ENCODE measurements around the gene TBX3.

The TBX3 gene

DNA sequence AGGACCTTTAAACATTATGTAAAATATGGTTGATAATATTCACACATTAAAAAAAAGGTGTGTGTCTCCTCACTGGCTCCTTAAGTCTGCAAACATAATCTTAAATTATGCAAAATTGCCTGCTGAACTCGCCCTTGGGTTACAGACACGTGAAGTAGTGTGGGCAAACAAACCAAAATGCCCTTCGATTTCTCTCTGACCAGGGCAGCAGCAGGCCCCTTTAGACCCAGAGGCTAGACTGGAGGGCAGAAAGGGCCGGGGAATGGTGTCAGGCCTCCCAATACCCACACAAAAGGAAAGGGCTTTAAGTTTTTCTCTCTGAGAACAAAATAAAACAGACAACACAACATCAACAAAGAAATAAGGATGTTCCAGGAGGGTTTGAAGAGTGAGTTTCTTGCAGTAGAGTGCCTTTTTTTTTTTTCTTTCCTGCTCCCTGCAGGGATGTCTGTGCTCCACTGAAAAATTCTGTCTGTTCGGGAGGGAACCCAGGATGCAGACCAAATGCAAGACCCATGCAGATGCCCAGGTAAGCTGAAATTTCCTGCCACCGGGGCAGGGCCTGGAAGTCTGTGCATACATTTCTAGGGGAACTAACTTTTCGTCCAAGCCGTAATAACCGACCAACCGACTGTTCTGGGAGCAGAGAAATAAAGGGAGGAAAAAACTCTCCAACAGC is 1.7 kb downstream of the TBX3 start:
- DNase-seq, result no peak

DNA sequence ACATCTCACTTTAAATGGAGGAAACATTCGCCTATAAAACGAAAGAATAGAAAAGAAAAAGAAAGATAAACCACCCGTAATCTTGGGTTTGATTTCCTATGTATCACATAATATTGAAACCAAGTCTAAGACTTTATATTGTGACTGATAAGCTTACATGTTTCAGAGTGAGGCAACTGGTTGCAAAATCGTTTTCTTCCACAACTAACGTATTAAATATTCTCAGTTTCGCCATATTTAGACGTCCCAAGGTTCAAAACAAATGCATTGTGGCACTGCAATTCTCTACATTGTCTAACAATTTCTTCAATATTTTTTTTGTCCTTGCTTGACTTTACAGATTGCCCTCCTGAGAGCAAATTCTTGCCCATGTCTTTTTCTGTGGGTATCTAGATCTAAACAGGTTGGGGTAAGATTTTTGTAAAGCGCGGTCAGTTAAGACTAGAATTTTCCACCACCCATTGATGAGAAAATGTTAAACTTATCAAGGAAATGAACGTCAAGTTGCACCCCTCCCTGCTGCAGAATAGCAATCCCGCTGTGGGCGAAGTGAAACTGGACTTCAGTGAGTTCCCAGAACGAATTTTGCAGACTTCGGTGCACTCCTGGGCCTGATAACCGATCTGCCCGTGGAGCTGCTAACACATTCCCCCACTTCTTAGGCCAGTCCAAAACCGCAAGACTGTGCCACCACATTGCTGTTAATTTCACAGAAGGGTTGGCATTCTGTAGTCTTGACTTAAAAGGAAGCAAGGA is 2.7 kb downstream of the TBX3 start:
- no peak for DNase-seq

DNA sequence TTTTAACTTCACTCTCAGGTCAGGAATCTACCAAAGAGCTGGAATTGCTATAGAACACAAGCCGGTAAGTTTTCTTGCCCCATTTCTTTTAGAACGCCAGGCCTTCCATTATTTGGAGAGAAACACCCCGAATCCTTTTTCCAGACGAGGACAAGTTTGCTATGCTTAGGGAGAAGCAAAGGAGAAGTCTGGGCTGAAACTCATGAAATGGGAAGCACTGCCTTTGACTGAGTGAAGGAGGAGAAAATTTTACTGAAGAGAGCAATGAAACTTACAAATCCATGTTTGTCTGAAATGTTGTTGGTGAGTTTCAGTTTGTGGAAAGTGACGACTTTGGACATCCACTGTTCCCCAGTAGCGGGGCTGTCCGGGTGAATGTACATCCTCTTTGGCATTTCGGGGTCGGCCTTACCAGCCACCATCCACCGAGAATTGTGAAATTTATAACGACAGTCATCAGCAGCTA is 3.3 kb downstream of the TBX3 start:
- DNase-seq, result no peak

DNA sequence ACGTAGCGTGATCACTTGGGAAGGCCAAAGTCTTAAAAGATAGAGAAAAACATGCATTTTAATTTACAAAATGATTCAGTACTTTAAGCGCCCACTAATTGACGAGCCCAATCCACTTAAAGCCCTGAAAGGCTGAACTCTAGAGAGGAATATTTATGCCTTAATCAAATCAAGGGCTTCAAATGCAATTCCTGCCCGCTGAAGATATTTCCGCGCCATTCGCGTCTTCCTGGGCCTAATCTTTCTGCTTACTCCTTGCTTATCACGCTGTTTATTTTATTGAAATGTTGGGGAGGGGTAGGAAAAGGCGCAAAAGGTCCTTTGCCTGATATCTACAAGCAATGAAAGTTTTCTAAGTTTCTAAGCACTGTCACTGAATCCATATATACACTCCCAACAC is 4.0 kb downstream of the TBX3 start:
- DNase-seq, result no peak

DNA sequence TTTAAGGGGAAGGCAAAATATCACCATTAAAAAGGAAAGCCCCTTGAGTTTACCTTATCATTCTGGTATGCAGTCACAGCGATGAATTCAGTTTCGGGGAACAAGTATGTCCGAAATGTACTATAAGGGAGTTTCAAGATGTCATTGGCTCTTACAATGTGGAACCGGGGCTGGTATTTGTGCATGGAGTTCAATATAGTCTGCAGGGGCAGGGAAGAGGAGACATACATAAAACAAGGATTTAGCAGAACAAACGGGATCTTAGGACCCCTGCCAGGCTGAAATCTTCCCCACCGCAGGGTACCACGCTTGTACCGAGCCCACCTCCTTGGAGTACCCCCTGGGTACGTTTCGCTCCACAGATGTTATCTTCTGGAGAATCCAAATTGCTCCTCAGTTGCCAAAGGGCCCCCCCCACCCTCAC is 4.5 kb downstream of the TBX3 start:
- no peak for DNase-seq

DNA sequence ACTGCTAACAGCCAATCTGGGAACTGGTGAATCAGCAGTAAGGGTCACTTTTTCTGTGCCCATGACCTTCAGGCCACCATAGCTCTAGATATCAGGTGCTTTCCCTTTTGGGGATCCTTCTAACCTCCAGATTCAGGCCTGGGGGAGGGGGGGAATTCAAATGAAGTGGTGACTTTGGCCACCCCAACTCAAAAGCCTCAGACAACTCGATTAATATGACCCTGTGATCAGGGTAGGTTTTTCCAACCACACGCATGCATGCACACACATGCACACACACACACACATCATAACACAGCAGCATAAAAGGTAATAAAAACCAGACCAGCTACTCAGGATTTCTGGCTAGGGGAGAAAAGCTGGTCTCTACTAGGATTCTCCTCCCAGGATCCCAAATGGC is 5.3 kb downstream of the TBX3 start:
- no peak for DNase-seq

DNA sequence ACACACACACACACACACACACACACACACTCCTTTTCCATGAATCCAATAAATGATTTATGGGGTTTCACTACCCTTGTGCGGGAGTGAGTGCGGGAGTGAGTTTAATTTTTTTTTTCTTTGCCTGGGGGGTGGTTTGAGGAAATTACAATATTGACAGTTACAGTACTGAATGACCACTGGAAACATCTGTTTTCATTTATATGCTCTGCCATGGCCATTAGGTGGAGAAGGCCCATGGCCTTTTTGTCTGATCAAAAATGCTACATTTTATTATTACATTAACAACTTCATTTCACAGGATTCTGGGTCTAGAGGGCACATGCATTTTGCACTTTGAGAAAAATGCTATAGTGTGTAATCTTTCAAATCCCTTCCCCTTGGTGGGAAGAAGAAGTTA is 5.9 kb downstream of the TBX3 start:
- DNase-seq, result no peak

DNA sequence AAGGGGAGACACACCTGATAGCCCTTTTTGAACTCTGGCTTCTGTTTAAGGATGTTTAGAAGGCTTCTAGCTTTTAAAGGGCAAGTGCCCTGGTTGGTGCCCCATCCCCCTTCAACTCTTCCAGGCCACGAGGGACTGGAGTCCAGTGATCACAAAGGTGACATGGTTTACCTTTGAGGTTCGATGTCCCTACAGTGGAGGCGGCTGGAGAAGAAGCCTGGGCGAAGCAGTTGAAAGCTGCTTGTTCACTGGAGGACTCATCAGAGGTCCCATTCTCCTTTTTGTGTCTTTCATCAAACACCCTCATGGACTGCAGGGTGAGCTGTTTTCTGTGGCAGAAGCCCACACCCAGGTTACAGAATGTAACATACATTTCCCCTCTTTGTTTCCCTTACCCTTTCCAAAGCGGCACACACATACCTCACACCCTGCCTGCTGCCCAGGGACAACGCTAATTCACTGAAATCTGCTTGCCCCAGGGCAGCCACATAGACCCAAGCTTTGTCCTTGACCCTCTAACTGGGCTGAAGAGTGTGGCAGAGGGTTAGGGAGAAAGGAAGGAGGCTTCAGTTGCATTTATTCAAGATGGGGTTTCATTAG is 7.7 kb downstream of the TBX3 start:
- DNase-seq, result no peak

DNA sequence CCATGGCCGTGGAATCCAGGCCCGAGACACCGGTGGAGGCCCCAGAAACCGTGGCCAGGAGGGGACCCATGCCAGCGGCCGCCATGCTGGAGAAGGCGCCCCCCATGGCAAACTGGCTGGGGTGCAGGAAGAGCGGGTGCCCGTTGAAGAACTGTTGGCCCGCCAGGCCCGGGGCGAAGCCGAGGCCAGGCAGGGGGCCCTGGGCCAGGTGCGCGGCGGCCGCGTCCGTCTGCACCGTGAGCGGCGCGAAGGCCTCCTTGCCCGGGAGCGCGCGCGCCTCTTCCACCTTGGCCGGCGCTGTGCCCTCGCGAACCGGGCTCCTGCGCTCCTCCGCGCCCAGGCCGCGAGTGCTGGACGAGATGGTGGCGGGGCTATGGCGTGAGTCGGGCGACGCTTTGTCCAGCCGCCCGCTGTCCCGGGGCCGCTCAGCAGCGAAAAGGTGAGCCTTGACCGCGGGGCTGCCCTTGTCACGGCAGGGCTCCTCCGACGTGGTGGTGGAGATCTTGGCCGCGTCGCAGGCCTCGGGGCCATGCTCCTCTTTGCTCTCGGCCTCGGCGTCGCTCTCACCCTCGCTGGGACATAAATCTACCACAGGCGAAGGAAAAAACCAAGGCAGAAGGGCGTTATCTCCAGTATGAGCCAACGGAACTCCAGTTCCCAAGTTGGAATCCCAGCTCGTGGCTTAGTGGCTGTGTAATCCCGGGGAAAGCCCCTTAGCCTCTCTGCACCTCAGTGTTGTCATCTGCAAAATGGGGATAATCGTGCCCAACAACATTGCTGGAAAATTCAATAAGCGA is 9.5 kb downstream of the TBX3 start:
- no peak for DNase-seq

DNA sequence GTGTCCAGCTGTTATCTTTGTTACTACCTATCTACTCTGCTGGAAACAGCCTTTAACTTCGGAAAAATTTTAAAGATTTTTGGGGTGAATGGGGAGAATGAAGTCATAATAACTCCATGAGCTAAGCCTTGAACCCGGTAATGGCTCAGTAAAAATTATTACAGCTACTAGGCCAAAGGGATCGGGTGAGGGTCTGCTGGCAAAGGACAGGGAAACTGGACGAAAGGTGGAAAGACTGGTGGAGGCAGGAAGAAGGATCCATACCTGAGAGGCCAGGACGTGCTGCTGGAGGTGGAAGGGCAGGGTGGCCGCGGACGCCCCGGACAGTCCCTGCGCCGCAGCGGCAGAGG is 10.1 kb downstream of the TBX3 start:
- no peak for DNase-seq

DNA sequence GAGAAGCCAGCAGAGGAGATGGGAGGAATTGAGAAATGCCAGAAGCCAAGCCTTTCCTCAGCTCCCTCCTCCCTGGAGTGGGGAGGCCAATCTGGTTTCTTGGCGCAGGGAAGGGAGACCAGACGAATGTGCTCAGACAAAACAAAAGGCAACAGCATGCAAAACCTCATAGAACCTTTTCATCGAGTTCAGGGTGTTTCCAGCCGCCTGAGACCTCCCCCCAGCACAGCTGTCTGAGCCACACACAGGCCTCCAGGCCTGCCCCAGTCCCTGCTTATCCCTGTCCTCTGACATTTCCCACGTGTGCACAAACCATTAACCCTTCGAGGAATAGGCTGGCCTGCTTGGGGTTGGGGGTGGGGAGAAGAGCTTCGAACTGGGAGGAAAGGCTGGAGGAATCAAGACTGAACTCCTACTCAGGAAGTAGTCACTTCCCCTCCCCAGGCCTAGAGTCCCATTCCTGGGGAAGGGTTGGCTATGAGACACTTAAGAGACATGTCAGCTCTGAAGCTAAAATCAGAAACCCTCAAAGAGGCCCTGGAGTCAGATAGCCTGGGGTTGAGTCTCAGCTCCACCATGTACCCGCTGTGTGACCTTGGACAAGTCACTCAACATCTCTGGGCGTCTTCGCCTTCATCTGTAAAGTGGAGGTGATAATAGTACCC is 10.7 kb downstream of the TBX3 start:
- no peak for DNase-seq

DNA sequence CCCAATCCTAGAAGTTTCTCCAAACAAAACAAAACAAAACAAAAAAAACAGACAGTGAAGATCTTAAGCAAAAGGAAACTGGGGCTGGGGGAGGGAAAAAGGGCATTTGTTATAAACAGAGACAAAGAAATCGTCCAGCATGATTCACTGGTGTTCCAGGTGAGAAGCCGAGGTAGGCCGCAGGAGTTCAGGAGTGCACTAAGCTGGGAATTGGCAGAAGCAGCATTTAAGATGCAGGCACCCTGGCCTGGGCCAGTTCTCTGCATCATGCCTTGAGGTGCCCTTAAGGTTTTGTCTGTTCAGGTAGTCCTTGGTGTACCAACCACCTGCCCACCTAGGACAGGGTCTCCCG is 11.2 kb downstream of the TBX3 start:
- no peak for DNase-seq

DNA sequence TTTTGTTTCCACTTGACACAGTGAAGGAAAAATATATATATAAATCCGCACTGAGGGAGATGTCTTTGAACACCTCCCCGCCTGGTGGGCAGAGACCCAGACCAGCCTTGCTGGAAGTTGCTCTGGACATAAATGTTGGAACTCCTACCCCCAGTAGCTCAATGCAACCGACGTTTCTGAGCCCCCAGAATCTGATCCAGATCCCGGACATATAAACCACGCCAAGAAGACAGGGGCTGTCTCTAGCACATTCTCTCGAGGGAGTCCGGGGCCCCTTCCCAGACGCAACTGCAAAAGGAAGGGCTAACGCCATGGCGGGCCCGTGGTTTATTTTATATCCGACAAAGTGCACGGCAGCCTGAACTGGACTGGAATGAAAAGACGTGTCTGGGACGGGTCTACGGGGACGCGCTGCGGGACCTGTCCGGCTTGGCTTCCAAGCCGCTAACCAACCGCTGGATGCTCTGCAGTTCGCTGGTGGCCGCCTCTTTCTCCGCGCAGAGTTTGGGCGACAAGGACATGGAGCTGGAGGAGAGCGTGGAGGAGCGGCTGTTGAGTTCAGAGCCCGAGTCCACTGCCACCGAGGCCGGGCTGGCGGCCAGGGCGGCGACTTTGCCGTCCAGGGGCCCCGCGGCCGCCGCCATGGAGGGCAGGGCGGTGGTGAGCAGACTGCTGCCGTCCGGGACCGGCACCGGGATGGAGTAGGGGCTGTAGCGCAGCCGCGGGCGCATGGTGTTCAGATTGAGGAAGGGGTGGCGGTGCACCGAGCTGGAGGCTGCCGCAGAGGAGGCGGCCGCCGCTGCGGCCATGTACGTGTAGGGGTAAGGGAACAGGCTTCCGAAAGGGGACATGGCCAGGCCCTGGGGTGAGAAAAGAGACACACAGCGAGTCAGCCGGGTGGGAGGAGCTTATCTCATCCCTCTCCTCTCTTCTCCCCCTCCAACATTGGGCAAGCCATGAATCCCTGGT is 12.2 kb downstream of the TBX3 start:
- DNase-seq, result no peak

DNA sequence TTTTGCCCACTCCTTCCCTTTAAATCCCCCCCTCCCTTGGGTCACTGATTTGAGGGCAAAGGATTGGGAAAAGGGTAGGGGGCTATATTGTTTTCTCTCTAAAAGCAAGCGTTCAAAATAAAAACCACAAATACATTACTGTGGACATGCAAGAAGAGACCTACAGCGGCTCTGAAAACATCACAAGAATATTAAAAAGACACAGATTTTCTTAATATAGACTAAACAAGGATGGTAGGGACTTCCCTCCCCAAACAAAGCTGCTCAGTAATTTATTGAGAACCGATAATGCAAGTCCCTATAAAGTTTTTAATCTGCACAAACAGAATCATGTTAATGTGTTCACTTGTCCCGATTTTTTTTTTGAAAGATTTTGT is 12.9 kb downstream of the TBX3 start:
- DNase-seq, result no peak

DNA sequence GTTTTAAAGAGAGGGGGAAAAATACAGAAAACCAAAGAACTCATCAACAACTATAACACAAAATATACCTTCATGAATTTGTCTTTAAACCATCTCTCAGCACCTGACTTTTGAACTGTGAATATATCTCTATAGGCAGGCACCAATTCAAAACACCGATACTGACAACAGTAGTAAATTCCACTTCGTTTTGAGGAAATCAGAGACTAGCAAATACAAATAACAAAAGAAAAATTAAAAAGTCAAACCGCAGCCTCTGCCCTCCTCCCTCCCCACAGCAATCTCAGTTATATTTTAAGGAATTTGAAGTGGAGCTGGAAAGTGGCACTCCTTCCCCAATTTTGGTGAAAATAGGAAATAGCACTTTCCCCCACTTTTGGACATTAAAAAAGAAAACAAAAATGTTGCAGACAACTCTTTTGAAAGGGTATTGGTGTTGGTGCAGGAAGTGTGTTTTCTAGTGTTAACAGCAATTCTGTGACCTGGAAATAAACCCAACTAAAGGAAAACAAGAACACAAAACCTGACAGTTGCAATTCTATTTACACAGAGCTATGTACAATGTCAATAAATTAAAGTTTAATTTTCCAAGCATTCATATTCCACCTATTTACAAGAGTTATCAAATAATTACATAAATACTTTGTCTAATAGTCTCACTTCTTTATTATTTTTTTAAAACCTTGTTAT is 13.5 kb downstream of the TBX3 start:
- DNase-seq, result no peak

DNA sequence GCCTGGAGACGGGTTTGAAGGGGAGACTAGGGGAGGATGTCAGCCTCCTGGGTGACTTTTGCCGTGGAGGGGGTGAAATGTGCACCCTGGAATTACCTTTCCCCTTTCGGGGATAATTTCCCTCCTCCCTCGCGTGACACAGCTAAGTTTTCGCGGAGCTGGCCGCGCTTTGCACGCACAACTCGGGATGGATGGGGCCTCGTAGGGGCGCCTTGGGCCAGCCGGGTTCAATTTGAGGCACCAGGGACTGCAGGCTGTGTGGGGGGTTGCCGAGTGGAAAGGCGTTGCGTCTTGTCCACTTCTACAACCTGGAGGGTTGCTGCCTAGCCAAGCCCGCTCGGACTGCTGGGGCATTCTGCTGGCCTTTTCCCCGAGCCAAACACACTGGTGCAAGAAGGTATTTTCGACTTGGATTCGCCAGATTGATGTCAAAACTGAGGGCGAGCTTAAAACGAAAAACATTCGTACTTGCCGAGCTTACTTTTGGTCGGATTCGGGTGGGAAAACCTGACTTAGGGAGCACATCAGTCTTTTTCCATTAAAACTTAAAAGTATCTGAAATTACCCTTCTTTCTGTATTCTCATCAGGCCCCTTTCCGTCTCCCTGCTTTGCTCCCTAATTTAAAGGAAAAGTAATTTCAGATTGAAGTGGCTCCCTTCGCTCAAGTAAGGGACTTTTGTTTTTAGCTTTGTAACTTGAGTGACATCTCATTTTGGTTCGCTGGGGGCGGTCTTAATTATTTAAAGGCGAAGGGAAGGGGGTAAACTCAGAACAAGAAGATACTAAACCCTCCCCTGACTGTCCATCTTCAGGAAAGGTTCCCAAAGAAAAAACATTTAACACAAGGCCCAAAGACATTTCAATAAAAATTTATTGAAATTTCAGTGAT is 14.3 kb downstream of the TBX3 start:
- DNase-seq, result no peak

DNA sequence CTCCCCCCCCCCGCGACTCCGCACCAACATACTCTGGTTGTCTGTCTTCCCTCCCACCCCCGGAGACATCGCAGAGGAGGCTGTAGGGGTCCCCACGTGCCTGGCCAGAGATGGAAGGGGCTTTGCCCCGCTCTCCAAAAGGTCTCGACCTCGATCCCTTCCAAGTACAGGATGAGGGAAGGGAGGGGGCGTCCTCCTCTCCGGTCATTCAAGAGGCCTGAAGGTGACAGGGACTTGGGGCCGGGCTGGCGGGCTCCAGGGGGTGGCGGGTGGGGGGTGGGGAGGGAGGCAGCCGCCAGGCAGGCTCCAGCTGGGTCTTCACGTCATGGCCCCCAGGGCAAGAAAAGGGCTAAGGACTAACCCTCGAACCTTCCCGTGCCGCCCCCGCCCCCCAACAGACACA is 15.1 kb downstream of the TBX3 start:
- DNase-seq, result no peak

DNA sequence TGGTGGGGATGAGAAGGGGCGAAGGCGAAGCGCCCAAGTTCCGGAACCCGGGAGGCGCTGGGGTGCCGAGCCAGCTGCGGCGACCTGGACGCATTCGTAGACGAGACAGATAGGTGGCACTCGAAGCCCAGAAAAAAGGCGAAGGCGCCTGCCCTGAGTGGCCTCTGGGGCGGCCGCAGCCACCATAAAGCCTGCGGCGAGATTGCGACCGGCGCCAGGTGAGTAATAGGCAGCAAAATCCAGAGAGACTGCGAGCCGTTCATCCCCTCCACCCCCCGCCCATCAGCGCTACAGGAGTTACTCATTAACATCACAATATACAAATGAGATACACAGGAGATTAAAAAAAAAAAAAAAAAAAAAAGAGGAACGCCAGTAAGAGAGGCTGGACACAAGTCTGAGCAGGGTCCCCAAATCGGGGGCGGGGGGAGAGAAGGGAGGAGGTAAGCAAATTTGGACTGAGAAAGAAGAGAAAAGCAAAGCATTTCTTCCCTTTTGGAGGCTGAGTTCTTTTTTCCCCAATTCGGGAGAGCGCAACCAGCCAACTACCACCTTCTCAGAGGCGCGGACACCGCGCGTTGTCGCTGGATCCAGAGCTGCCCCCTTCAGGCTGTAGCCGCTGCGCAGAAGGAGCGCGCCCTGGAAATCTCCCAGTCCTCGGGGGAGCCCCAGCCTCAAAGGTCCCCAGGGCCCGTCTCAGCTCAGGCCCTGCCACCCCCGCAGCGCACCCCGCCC is 15.7 kb downstream of the TBX3 start:
- no peak for DNase-seq

DNA sequence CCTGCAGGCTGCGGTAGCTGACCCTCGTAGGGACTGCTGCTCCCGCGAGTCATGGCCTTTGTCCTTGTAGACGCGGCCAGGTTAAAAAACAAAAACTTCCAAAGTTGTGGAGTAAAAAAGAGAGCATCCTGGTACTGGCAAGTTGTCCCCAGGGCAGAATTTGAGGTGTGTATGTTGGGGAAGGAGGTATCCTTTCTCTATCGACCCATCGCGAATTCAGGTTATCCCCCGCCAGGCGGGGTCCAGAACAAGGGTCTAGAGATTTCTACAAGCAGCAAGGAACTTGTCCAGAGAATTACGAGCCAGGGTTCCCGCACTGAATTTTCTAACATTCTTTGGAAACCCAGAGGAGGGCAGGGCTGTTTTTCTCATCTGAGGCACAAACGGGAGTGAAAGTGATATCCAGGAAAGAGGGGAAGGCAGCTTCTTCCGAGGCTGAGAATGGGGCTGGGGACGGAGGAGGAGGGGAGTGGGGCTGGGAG is 16.3 kb downstream of the TBX3 start:
- DNase-seq, result no peak

Measured in NCI-H2171 (cell line).